SK-N-SH (cell line): ENCODE data around the gene TSPYL1. TPM values are rescaled to one million over a fixed set of nuclear protein-coding genes. Genes with fewer than 3 reads are reported as not detected.
"Not testable (repeated sequence)": the region's sequence is repeated elsewhere in the genome, so short reads cannot be mapped to it uniquely, and the experiment has no call there.

Experiments
- CTCF ChIA-PET: fragments of 300-600, 350-600 bp; formaldehyde crosslinking; extraction: SDS; loops from one replicate; lab custom pipeline; 2021; lab: Yijun Ruan, JAX
- POLR2A ChIA-PET: fragments of 350-600 bp; sonication (Branson Sonifier 250); formaldehyde crosslinking; extraction: SDS; loops from one replicate; lab custom pipeline; 2020; ENCODE audit warnings: antibody characterized with exemption, inconsistent platforms; lab: Yijun Ruan, JAX
- DNase-seq: peaks from one replicate; pipeline ENCODE4 v3.0.0; 2012
- H2AFZ ChIP-seq: fragments of 200-600 bp; sonication (generic); 2 replicates; pipeline ENCODE4 v1.8.1; 2016; ENCODE audit warnings: antibody characterized with exemption, mild to moderate bottlenecking, low read depth
- H3F3A ChIP-seq: fragments of 200-600 bp; sonication (generic); replicated peaks from 2 replicates; pipeline ENCODE3; 2016; ENCODE audit warnings: antibody characterized with exemption, mild to moderate bottlenecking; ENCODE audit not compliant: insufficient read depth
- H3K27ac ChIP-seq, 2 experiments: fragments of 200-500 bp in 1 of 2; fragments of 200-600 bp in 1 of 2; sonication (Bioruptor generic) in 1 of 2; sonication (generic), shearing (Covaris generic) in 1 of 2; 2 replicates each; pipeline versions ENCODE4 v1.5.1 to v1.6.1; 2014 to 2016; ENCODE audit warnings: low read depth in 2 of 2, inconsistent platforms in 1 of 2, low read length in 1 of 2, mild to moderate bottlenecking in 1 of 2, mixed read lengths in 1 of 2
- H3K27me3 ChIP-seq: fragments of 200-600 bp; sonication (generic), shearing (Covaris generic); 2 replicates; pipeline ENCODE4 v1.6.1; 2016; ENCODE audit warnings: mixed run types; ENCODE audit not compliant: insufficient read depth
- H3K36me3 ChIP-seq, 2 experiments: fragments of 200-500 bp in 1 of 2; fragments of 200-600 bp in 1 of 2; sonication (Bioruptor generic) in 1 of 2; sonication (generic) in 1 of 2; replicated peaks in 1 of 2; 2 replicates each; pipeline versions ENCODE3 to v1.5.1; 2014 to 2016; ENCODE audit warnings: low read length in 1 of 2, mild to moderate bottlenecking in 1 of 2; ENCODE audit not compliant: insufficient read depth in 2 of 2, control insufficient read depth in 1 of 2
- H3K4me1 ChIP-seq, 2 experiments: fragments of 200-500 bp in 1 of 2; fragments of 200-600 bp in 1 of 2; sonication (Bioruptor generic) in 1 of 2; sonication (generic), shearing (Covaris generic) in 1 of 2; 2 replicates each; pipeline versions ENCODE4 v1.5.1 to v1.6.1; 2014 to 2016; ENCODE audit warnings: low read depth in 1 of 2, low read length in 1 of 2, mixed run types in 1 of 2; ENCODE audit not compliant: insufficient read depth in 2 of 2, control insufficient read depth in 1 of 2
- H3K4me2 ChIP-seq: fragments of 200-600 bp; sonication (generic), shearing (Covaris generic); 2 replicates; pipeline ENCODE4 v1.6.1; 2017; ENCODE audit warnings: mixed run types
- H3K4me3 ChIP-seq, 2 experiments: fragments of 200-500 bp in 1 of 2; fragments of 200-600 bp in 1 of 2; sonication (Bioruptor generic) in 1 of 2; sonication (generic), shearing (Covaris generic) in 1 of 2; 2 replicates each; pipeline versions ENCODE4 v1.5.1 to v1.8.1; 2014 to 2016; ENCODE audit warnings: low read depth in 2 of 2, inconsistent platforms in 1 of 2, low read length in 1 of 2, mild to moderate bottlenecking in 1 of 2, mixed read lengths in 1 of 2, moderate library complexity in 1 of 2
- H3K79me2 ChIP-seq: fragments of 200-600 bp; sonication (generic); 2 replicates; pipeline ENCODE4 v1.8.1; 2017; ENCODE audit warnings: mild to moderate bottlenecking; ENCODE audit not compliant: insufficient read depth
- H3K9ac ChIP-seq: fragments of 200-600 bp; sonication (generic); 2 replicates; pipeline ENCODE4 v1.6.1; 2017; ENCODE audit warnings: mixed run types
- H3K9me2 ChIP-seq: fragments of 200-600 bp; sonication (generic); 2 replicates; pipeline ENCODE4 v1.6.1; 2017; ENCODE audit warnings: mixed run types
- H3K9me3 ChIP-seq: fragments of 200-600 bp; sonication (generic); 2 replicates; pipeline ENCODE4 v1.6.1; 2017; ENCODE audit warnings: mixed run types, mild to moderate bottlenecking, moderate library complexity
- H4K20me1 ChIP-seq: fragments of 200-600 bp; sonication (generic); 2 replicates; pipeline ENCODE4 v1.6.1; 2017; ENCODE audit warnings: mild to moderate bottlenecking, mixed run types; ENCODE audit not compliant: insufficient read depth
- EP300 ChIP-seq, 2 experiments: IDR thresholded peaks; 2 replicates each; pipeline versions ENCODE4 v1.4.0 to v1.6.1; 2012; ENCODE audit warnings: borderline replicate concordance in 1 of 2, low read depth in 1 of 2, low read length in 1 of 2
- EZH2phosphoT487 ChIP-seq: fragments of 200-600 bp; sonication (generic); IDR thresholded peaks from 2 replicates; pipeline ENCODE4 v1.6.1; 2017; ENCODE audit warnings: low read depth, mixed run types, mild to moderate bottlenecking, antibody characterized with exemption, moderate library complexity, borderline replicate concordance
- FOXJ3 ChIP-seq: sonication (generic); formaldehyde crosslinking; IDR thresholded peaks from 2 replicates; pipeline ENCODE4 v1.5.1; 2020; ENCODE audit warnings: mild to moderate bottlenecking, missing genetic modification reagents
- GABPA ChIP-seq: IDR thresholded peaks from 2 replicates; pipeline ENCODE4 v1.4.0; 2012; ENCODE audit warnings: low read depth, mild to moderate bottlenecking
- JUND ChIP-seq: IDR thresholded peaks from 2 replicates; pipeline ENCODE4 v1.4.0; 2012
- MEF2A ChIP-seq: IDR thresholded peaks from 2 replicates; pipeline ENCODE4 v1.4.0; 2012; ENCODE audit warnings: low read depth, borderline replicate concordance
- NFIC ChIP-seq: IDR thresholded peaks from 2 replicates; pipeline ENCODE4 v1.4.0; 2012; ENCODE audit warnings: borderline replicate concordance
- POLR2AphosphoS5 ChIP-seq: IDR thresholded peaks from 2 replicates; pipeline ENCODE4 v1.6.1; 2012; ENCODE audit warnings: low read depth, low read length
- RXRA ChIP-seq: IDR thresholded peaks from 2 replicates; pipeline ENCODE4 v1.4.0; 2012; ENCODE audit warnings: low read depth, mild to moderate bottlenecking, borderline replicate concordance
- SIN3A ChIP-seq: IDR thresholded peaks from 2 replicates; pipeline ENCODE4 v1.6.1; 2012; ENCODE audit warnings: low read depth, mild to moderate bottlenecking, low read length, moderate library complexity, borderline replicate concordance
- TEAD4 ChIP-seq: IDR thresholded peaks from 2 replicates; pipeline ENCODE4 v1.4.0; 2012; ENCODE audit warnings: mild to moderate bottlenecking, borderline replicate concordance; ENCODE audit not compliant: insufficient read depth
- YY1 ChIP-seq: IDR thresholded peaks from 2 replicates; pipeline ENCODE4 v1.4.0; 2012; ENCODE audit warnings: low read depth, mild to moderate bottlenecking
- WGBS: methylation state at CpG from one replicate; pipeline ENCODE4 v1.1.6; 2017; ENCODE audit warnings: low lambda C conversion rate; 5-methylcytosine and 5-hydroxymethylcytosine counted together
- polyA plus RNA-seq, 3 experiments: library from polyadenylated mRNA; depleted of rRNA; stranded (reverse); fragments of >200 nt; gene quantifications; 2 replicates each; pipeline ENCODE4 v1.2.3, GENCODE V29; 2012
- TF ChIP-seq, protein P1 (sequence below): IDR thresholded peaks from 2 replicates; pipeline ENCODE4 v1.4.0; 2012; ENCODE audit warnings: low read depth
- TF ChIP-seq, protein P2 (sequence below): fragments of 200-600 bp; sonication (generic); IDR thresholded peaks from 2 replicates; pipeline ENCODE4 v1.6.1; 2017; ENCODE audit warnings: antibody characterized with exemption, mild to moderate bottlenecking, moderate library complexity
- TF ChIP-seq, protein P3 (sequence below): IDR thresholded peaks from 2 replicates; pipeline ENCODE4; 2012
- TF ChIP-seq, protein P4 (sequence below): IDR thresholded peaks from 2 replicates; pipeline ENCODE4 v1.6.1; 2012; ENCODE audit warnings: mild to moderate bottlenecking, low read depth, low read length, moderate library complexity

The TSPYL1 gene
- polyA plus RNA-seq, 1 of the 3 experiments (the other 2 are of a cell fraction) = 27.9 TPM

DNA sequence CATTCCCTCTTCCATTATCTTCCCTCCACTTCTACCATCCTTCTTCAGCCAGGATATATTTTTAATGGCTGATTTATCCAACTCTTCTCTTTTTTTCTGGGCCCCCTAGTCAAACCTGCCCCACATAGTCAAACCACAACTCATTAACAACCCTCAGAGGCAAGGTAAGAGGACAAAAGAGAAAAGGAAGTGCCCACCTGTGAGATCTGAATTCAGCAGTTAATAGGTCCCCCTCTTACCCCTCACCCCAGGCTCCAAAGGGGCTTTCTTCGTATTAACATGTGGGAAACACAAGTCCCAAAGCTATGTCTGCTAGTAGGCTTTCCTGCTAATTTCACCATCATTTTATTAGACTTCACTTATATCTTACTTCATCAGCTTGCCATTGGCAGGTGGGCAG lies 44.1 kb upstream of the TSPYL1 start:
- CTCF ChIA-PET = interaction anchor here (0.7 to 1.0 kb wide), 3 partner anchors 35 to 37 kb away, joined by 3 read pairs; no protein-coding TSS in a partner anchor
- Histone ChIP-seq H3K4me1 (peaks cover 0 to 5% of the 10 kb centered on the region in 2 experiments; a peak in 1 of 4 replicates), H3F3A (no peaks in the 10 kb centered on the region), H3K36me3 (no peaks in the 10 kb centered on the region), H3K27ac (no peak overlapping the region), H2AFZ (no peak overlapping the region), H3K4me3 (no peak overlapping the region), H3K27me3 (no peaks in the 10 kb centered on the region), H3K9me2 (no peaks in the 10 kb centered on the region), H3K9ac (no peak overlapping the region), H3K79me2 (no peaks in the 10 kb centered on the region), H4K20me1 (no peaks in the 10 kb centered on the region), H3K9me3 (no peaks in the 10 kb centered on the region), H3K4me2 (no peak overlapping the region)
- no peak for TF ChIP-seq YY1
- no peak for TF ChIP-seq FOXJ3
- TF ChIP-seq MEF2A = no peak
- TF ChIP-seq, protein P1, sequence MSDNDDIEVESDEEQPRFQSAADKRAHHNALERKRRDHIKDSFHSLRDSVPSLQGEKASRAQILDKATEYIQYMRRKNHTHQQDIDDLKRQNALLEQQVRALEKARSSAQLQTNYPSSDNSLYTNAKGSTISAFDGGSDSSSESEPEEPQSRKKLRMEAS = no peak
- TF ChIP-seq SIN3A = no peak
- TF ChIP-seq TEAD4 = no peak
- no peak for TF ChIP-seq POLR2AphosphoS5
- TF ChIP-seq EP300 (IDR thresholded peaks at IDR 0.05; ENCODE audit: borderline replicate concordance in 1 of 2, low read depth in 1 of 2, low read length in 1 of 2) = no peak
- TF ChIP-seq NFIC = no peak
- TF ChIP-seq, protein P2, sequence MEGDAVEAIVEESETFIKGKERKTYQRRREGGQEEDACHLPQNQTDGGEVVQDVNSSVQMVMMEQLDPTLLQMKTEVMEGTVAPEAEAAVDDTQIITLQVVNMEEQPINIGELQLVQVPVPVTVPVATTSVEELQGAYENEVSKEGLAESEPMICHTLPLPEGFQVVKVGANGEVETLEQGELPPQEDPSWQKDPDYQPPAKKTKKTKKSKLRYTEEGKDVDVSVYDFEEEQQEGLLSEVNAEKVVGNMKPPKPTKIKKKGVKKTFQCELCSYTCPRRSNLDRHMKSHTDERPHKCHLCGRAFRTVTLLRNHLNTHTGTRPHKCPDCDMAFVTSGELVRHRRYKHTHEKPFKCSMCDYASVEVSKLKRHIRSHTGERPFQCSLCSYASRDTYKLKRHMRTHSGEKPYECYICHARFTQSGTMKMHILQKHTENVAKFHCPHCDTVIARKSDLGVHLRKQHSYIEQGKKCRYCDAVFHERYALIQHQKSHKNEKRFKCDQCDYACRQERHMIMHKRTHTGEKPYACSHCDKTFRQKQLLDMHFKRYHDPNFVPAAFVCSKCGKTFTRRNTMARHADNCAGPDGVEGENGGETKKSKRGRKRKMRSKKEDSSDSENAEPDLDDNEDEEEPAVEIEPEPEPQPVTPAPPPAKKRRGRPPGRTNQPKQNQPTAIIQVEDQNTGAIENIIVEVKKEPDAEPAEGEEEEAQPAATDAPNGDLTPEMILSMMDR = no peak
- TF ChIP-seq RXRA = no peak
- no peak for TF ChIP-seq GABPA
- TF ChIP-seq EZH2phosphoT487 = no peak
- no peak for TF ChIP-seq JUND
- TF ChIP-seq, protein P3, sequence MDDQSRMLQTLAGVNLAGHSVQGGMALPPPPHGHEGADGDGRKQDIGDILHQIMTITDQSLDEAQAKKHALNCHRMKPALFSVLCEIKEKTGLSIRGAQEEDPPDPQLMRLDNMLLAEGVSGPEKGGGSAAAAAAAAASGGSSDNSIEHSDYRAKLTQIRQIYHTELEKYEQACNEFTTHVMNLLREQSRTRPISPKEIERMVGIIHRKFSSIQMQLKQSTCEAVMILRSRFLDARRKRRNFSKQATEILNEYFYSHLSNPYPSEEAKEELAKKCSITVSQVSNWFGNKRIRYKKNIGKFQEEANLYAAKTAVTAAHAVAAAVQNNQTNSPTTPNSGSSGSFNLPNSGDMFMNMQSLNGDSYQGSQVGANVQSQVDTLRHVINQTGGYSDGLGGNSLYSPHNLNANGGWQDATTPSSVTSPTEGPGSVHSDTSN = no peak
- TF ChIP-seq, protein P4, sequence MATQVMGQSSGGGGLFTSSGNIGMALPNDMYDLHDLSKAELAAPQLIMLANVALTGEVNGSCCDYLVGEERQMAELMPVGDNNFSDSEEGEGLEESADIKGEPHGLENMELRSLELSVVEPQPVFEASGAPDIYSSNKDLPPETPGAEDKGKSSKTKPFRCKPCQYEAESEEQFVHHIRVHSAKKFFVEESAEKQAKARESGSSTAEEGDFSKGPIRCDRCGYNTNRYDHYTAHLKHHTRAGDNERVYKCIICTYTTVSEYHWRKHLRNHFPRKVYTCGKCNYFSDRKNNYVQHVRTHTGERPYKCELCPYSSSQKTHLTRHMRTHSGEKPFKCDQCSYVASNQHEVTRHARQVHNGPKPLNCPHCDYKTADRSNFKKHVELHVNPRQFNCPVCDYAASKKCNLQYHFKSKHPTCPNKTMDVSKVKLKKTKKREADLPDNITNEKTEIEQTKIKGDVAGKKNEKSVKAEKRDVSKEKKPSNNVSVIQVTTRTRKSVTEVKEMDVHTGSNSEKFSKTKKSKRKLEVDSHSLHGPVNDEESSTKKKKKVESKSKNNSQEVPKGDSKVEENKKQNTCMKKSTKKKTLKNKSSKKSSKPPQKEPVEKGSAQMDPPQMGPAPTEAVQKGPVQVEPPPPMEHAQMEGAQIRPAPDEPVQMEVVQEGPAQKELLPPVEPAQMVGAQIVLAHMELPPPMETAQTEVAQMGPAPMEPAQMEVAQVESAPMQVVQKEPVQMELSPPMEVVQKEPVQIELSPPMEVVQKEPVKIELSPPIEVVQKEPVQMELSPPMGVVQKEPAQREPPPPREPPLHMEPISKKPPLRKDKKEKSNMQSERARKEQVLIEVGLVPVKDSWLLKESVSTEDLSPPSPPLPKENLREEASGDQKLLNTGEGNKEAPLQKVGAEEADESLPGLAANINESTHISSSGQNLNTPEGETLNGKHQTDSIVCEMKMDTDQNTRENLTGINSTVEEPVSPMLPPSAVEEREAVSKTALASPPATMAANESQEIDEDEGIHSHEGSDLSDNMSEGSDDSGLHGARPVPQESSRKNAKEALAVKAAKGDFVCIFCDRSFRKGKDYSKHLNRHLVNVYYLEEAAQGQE = no peak
- POLR2A ChIA-PET = no interaction called here
- no peak for DNase-seq
- 82% methylated on average over 1 of the region's 1 CpG for WGBS

DNA sequence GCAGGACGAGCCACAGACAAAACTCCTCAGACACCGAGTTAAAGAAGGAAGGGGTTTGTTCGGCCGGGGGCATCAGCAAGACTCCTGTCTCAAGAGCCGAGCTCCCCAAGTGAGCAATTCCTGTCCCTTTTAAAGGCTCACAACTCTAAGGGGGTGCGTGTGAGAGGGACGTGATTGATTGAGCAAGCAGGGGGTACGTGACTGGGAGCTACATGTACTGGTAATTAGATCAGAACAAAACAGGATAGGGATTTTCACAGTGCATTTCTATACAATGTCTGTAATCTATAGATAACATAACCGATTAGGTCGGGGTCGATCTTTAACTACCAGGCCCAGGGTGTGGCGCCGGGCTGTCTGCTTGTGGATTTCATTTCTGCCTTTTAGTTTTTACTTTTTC lies 42.2 kb upstream of the TSPYL1 start:
- H3K4me3 ChIP-seq, DNase-seq, H3K27me3 ChIP-seq, H3K36me3 ChIP-seq, H3K4me2 ChIP-seq, H3K27ac ChIP-seq, H3K9me3 ChIP-seq, H3F3A ChIP-seq, H3K9me2 ChIP-seq, H4K20me1 ChIP-seq, POLR2A ChIA-PET, CTCF ChIA-PET, H2AFZ ChIP-seq, H3K4me1 ChIP-seq, H3K9ac ChIP-seq, H3K79me2 ChIP-seq: not testable (repeated sequence)
- WGBS = 88% methylated on average over 13 of the region's 13 CpGs
